Endothelial cell of umbilical vein (primary cell): Measurements from ENCODE around the gene SEC62.

Experiments
- CTCF ChIP-seq, 2 donors: IDR thresholded peaks; 1 replicate in 1 of 2; 2 replicates in 1 of 2; pipeline ENCODE4 v1.5.1; 2011; ENCODE audit warnings: low read length in 2 of 2, mild to moderate bottlenecking in 2 of 2, moderate library complexity in 2 of 2, control low read depth in 1 of 2, inconsistent platforms in 1 of 2, low read depth in 1 of 2; ENCODE audit not compliant: insufficient read depth in 1 of 2; ENCODE audit errors: extremely low read depth in 1 of 2
- FOS ChIP-seq: IDR thresholded peaks from 2 replicates; pipeline ENCODE4 v1.6.1; 2011; ENCODE audit warnings: mild to moderate bottlenecking, low read length, moderate library complexity, borderline replicate concordance; ENCODE audit not compliant: insufficient read depth
- MYC ChIP-seq: IDR thresholded peaks from one replicate; pipeline ENCODE4 v1.6.1; 2011; ENCODE audit warnings: mild to moderate bottlenecking, low read depth, low read length
- POLR2A ChIP-seq: IDR thresholded peaks from 2 replicates; pipeline ENCODE4 v1.6.1; 2012; ENCODE audit warnings: low read depth, mild to moderate bottlenecking, control low read depth, low read length

- no peak for TF ChIP-seq CTCF (IDR thresholded peaks at IDR 0.05; ENCODE audit: extremely low read depth in 1 of 2, insufficient read depth in 1 of 2, low read depth in 1 of 2, low read length in 2 of 2)
- no peak for TF ChIP-seq MYC
- no peak for TF ChIP-seq FOS
- no peak for TF ChIP-seq POLR2A
These were observed 76.9 kb downstream of the SEC62 start for GRCh38 chr3:170043506-170043905.
